GM12878 (cell line): ENCODE measurements around the gene FAM186B.
"Not testable (repeated sequence)": the region's sequence is repeated elsewhere in the genome, so short reads cannot be mapped to it uniquely, and the experiment has no call there.

Experiments used
- EGR1 ChIP-seq, 2 experiments: IDR thresholded peaks; 1 replicate in 1 of 2; 2 replicates in 1 of 2; pipeline ENCODE4 v1.6.1; 2011 to 2012; ENCODE audit warnings: low read depth in 2 of 2, low read length in 2 of 2, borderline replicate concordance in 1 of 2, mild to moderate bottlenecking in 1 of 2, moderate library complexity in 1 of 2
- EZH2 ChIP-seq: IDR thresholded peaks from 2 replicates; pipeline ENCODE4 v1.6.1; 2012; ENCODE audit warnings: low read depth, mild to moderate bottlenecking, control low read depth, inconsistent platforms, low read length, borderline replicate concordance; ENCODE audit not compliant: control insufficient read depth
- GABPA ChIP-seq: IDR thresholded peaks from 2 replicates; pipeline ENCODE4 v1.6.1; 2014; ENCODE audit warnings: antibody characterized with exemption, low read depth, mild to moderate bottlenecking, inconsistent platforms

DNA sequence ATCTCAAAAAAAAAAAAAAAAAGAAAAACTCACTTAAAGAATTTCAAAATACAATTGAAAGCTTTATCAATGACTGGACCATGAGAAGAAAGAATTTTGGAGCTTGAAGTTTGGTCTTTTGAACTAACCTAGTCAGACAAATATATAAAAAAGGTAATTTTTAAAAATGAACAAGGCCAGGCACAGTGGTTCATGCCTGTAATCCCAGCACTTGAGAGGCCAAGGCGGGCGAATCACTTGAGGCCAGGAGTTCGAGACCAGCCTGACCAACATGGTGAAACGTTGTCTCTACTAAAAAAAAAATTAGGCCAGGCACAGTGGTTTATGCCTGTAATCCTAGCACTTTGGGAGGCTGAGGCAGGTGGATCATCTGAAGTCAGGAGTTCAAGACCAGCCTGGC lies 5.3 kb upstream of the FAM186B start:
- not testable (repeated sequence) for TF ChIP-seq EGR1 (IDR thresholded peaks at IDR 0.05; ENCODE audit: borderline replicate concordance in 1 of 2, low read depth in 2 of 2, low read length in 2 of 2); EZH2; GABPA
